ENCODE results near the gene PPP1R8. TPM values are rescaled to one million over a fixed set of nuclear protein-coding genes. Genes with fewer than 3 reads are reported as not detected.
"Not testable (repeated sequence)": the region's sequence is repeated elsewhere in the genome, so short reads cannot be mapped to it uniquely, and the experiment has no call there.

The PPP1R8 gene
- polyA plus RNA-seq, 1 experiment: 52.7 TPM

GRCh38 chr1:27816921-27817630 is 13.5 kb upstream of the PPP1R8 start:
- Histone ChIP-seq H3K27ac (ENCODE audit: low read depth, low read length) (peak overlapping the region; percentile 21), H3K9me3 (ENCODE audit: control insufficient read depth, insufficient read depth, low read length) (no peaks in the 10 kb centered on the region), H3K27me3 (ENCODE audit: control insufficient read depth, insufficient read depth, low read length) (no peaks in the 10 kb centered on the region), H3K4me3 (ENCODE audit: low read depth, low read length) (no peak overlapping the region)
- ChIA-PET CTCF (interaction anchor here (1.2 kb wide), 1 partner anchor 11 kb away, joined by 3 read pairs; no protein-coding TSS in a partner anchor), POLR2A (interaction anchor here (1.0 kb wide), 1 partner anchor 92 kb away, joined by 6 read pairs; the partner anchor contains the start of gene FAM76A)
- no peak for DNase-seq (ENCODE audit: low read depth, low spot score)
- TF ChIP-seq CTCF (IDR thresholded peaks at IDR 0.05; ENCODE audit: low read depth, low read length): no peak

- H3K4me3 ChIP-seq (ENCODE audit: low read depth, low read length): no peak overlapping the region
- H3K27ac ChIP-seq (ENCODE audit: low read depth, low read length): no peak overlapping the region
- H3K9me3 ChIP-seq (ENCODE audit: control insufficient read depth, insufficient read depth, low read length): no peaks in the 10 kb centered on the region
- no peaks in the 10 kb centered on the region for H3K27me3 ChIP-seq (ENCODE audit: control insufficient read depth, insufficient read depth, low read length)
- CTCF ChIA-PET: no interaction called here
- TF ChIP-seq CTCF (IDR thresholded peaks at IDR 0.05; ENCODE audit: low read depth, low read length): no peak
- POLR2A ChIA-PET: no interaction called here
- DNase-seq (ENCODE audit: low read depth, low spot score): no peak
Observed at GRCh38 chr1:27821761-27822315, 8.7 kb upstream of the PPP1R8 start.

- POLR2A ChIA-PET: no interaction called here
- H3K9me3 ChIP-seq (ENCODE audit: control insufficient read depth, insufficient read depth, low read length): no peaks in the 10 kb centered on the region
- no peak for TF ChIP-seq CTCF (IDR thresholded peaks at IDR 0.05; ENCODE audit: low read depth, low read length)
- no peak overlapping the region for H3K4me3 ChIP-seq (ENCODE audit: low read depth, low read length)
- H3K27me3 ChIP-seq (ENCODE audit: control insufficient read depth, insufficient read depth, low read length): no peaks in the 10 kb centered on the region
- CTCF ChIA-PET: interaction anchor here (0.9 kb wide), 1 partner anchor 34 kb away, joined by 3 read pairs; no protein-coding TSS in a partner anchor
- H3K27ac ChIP-seq (ENCODE audit: low read depth, low read length): no peak overlapping the region
- DNase-seq (ENCODE audit: low read depth, low spot score): no peak
Observed at GRCh38 chr1:27823784-27824183, 6.8 kb upstream of the PPP1R8 start.

GRCh38 chr1:27824411-27824810 is 6.2 kb upstream of the PPP1R8 start:
- H3K27ac ChIP-seq (ENCODE audit: low read depth, low read length): no peak overlapping the region
- no peaks in the 10 kb centered on the region for H3K27me3 ChIP-seq (ENCODE audit: control insufficient read depth, insufficient read depth, low read length)
- H3K4me3 ChIP-seq (ENCODE audit: low read depth, low read length): no peak overlapping the region
- POLR2A ChIA-PET: interaction anchor here (0.7 kb wide), 1 partner anchor 681 kb away, joined by 7 read pairs; the partner anchor contains the start of gene RCC1
- no peak for TF ChIP-seq CTCF (IDR thresholded peaks at IDR 0.05; ENCODE audit: low read depth, low read length)
- no peak for DNase-seq (ENCODE audit: low read depth, low spot score)
- no peaks in the 10 kb centered on the region for H3K9me3 ChIP-seq (ENCODE audit: control insufficient read depth, insufficient read depth, low read length)
- CTCF ChIA-PET: no interaction called here

- ChIA-PET POLR2A (interaction anchor here (0.6 kb wide), 1 partner anchor 263 kb away, joined by 5 read pairs; no protein-coding TSS in a partner anchor), CTCF (interaction anchor here (0.6 to 1.5 kb wide), 2 partner anchors 160 to 332 kb away, joined by 3 to 5 read pairs; no protein-coding TSS in a partner anchor)
- H3K9me3 ChIP-seq (ENCODE audit: control insufficient read depth, insufficient read depth, low read length); H3K4me3 ChIP-seq (ENCODE audit: low read depth, low read length); H3K27ac ChIP-seq (ENCODE audit: low read depth, low read length); DNase-seq (ENCODE audit: low read depth, low spot score); H3K27me3 ChIP-seq (ENCODE audit: control insufficient read depth, insufficient read depth, low read length): not testable (repeated sequence)
Observed at GRCh38 chr1:27829339-27829960, 1.1 kb upstream of the PPP1R8 start.

Measured in AG04450 (cell line).